Gastrocnemius medialis (tissue), 4 donors: ENCODE data around the gene NPEPL1.

ENCODE experiments used
- POLR2A ChIP-seq, 2 donors: fragments of 450-650 bp; IDR thresholded peaks; one replicate each; pipeline ENCODE4 v1.6.1; 2017; ENCODE audit warnings: antibody characterized with exemption in 2 of 2, mild to moderate bottlenecking in 2 of 2, moderate library complexity in 2 of 2
- TF ChIP-seq, protein P1 (sequence below), 5 experiments: fragments of 450-650 bp in 3 of 5; fragments of 200-600 bp in 2 of 5; sonication (generic) in 2 of 5; IDR thresholded peaks in 4 of 5; conservative IDR thresholded peaks in 1 of 5; 1 replicate in 4 of 5; 2 replicates in 1 of 5; pipeline ENCODE4 v1.5.1; 2016 to 2019; ENCODE audit warnings: antibody characterized with exemption in 5 of 5, mild to moderate bottlenecking in 3 of 5, moderate library complexity in 3 of 5

DNA sequence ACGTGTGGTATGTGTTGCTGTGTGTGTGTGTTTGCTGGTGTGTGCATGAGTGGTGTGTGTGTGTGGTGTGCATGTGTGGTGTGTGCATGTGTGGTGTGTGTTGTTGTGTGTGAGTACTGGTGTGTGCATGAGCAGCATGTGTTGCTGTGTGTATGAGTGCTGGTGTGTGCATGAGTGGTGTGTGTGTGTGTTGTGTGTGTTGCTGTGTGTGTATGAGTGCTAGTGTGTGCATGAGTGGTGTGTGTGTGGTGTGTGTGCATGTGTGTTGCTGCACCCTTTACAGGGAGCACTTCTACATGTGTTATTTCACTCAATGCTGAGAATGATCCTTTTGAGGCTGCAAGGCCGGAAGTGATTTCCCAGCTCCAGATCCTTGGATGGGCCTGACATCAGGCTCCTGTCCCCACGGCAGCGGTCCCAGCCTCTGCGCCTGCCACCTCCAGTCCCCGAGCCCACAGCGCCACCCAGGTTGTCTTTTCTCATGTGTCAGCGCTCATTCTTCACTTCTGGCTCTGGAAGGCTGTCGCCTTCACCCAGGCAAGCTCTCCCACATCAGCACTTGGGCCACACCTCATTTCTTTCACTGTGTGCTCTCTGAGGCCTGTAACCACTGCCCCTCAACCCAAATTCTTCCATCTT, 2.6 kb downstream of the NPEPL1 start:
- TF ChIP-seq, protein P1, sequence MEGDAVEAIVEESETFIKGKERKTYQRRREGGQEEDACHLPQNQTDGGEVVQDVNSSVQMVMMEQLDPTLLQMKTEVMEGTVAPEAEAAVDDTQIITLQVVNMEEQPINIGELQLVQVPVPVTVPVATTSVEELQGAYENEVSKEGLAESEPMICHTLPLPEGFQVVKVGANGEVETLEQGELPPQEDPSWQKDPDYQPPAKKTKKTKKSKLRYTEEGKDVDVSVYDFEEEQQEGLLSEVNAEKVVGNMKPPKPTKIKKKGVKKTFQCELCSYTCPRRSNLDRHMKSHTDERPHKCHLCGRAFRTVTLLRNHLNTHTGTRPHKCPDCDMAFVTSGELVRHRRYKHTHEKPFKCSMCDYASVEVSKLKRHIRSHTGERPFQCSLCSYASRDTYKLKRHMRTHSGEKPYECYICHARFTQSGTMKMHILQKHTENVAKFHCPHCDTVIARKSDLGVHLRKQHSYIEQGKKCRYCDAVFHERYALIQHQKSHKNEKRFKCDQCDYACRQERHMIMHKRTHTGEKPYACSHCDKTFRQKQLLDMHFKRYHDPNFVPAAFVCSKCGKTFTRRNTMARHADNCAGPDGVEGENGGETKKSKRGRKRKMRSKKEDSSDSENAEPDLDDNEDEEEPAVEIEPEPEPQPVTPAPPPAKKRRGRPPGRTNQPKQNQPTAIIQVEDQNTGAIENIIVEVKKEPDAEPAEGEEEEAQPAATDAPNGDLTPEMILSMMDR (IDR thresholded peaks at IDR 0.05 in 4 of 5, conservative IDR thresholded peaks at IDR 0.05 in 1 of 5): no peak
- TF ChIP-seq POLR2A (IDR thresholded peaks at IDR 0.05): no peak
